H1 (cell line): ENCODE results near the gene GMIP.

Source experiments
- CHD7 ChIP-seq: fragments of 300-600 bp; sonication (generic); IDR thresholded peaks from 2 replicates; pipeline ENCODE4 v1.7.1; 2012; ENCODE audit warnings: low read length, moderate library complexity, mild to moderate bottlenecking, inconsistent platforms; ENCODE audit not compliant: insufficient replicate concordance
- CTCF ChIP-seq, 3 experiments: IDR thresholded peaks; 1 replicate in 2 of 3; 2 replicates in 1 of 3; pipeline versions ENCODE4 v1.5.1 to v1.6.1; 2011; ENCODE audit warnings: low read length in 3 of 3, mild to moderate bottlenecking in 3 of 3, inconsistent platforms in 2 of 3, low read depth in 1 of 3, moderate library complexity in 1 of 3; ENCODE audit not compliant: insufficient read depth in 1 of 3; ENCODE audit errors: control extremely low read depth in 1 of 3
- EZH2 ChIP-seq: fragments of 200-600 bp; sonication (generic); IDR thresholded peaks from 2 replicates; pipeline ENCODE4 v1.7.1; 2012; ENCODE audit warnings: low read depth, mild to moderate bottlenecking, moderate library complexity, low read length, inconsistent platforms; ENCODE audit not compliant: severe bottlenecking
- GTF2F1 ChIP-seq: IDR thresholded peaks from 2 replicates; pipeline ENCODE4 v1.6.1; 2012; ENCODE audit warnings: low read depth, low read length, improper control_type of control experiment, borderline replicate concordance
- RFX5 ChIP-seq: IDR thresholded peaks from 2 replicates; pipeline ENCODE4 v1.6.1; 2011; ENCODE audit warnings: low read depth, low read length, improper control_type of control experiment, borderline replicate concordance
- SIN3A ChIP-seq, 2 experiments: IDR thresholded peaks in 1 of 2; conservative IDR thresholded peaks in 1 of 2; 2 replicates each; pipeline ENCODE4 v1.6.1; 2011 to 2012; ENCODE audit warnings: low read length in 2 of 2, improper control_type of control experiment in 1 of 2, low read depth in 1 of 2, mild to moderate bottlenecking in 1 of 2

DNA sequence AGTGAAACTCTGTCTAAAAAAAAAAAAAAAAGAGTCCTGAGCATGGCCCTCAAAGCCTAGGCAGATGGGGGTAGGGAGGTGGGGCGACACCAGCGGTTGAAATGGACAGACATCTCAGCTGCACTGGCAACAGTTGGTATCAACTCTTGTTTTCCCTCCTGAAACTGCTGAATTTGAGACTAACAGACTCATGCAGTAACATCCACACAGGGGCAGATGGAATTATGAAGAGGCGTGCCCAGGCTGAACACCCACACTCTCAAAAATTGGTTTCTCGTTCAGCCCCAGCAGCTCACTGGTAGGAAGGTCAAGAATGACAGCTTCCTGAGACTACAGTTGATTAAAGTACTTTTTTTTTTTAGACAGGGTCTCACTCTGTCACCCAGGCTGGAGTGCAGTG is 49.1 kb downstream of the GMIP start:
- TF ChIP-seq RFX5 (no peak), CTCF (IDR thresholded peaks at IDR 0.05; ENCODE audit: control extremely low read depth in 1 of 3, insufficient read depth in 1 of 3, low read depth in 1 of 3, low read length in 3 of 3) (no peak), SIN3A (conservative IDR thresholded peaks at IDR 0.05 in 1 of 2, IDR thresholded peaks at IDR 0.05 in 1 of 2; ENCODE audit: low read depth in 1 of 2, low read length in 2 of 2) (no peak), CHD7 (no peak), EZH2 (no peak), GTF2F1 (no peak)
